ENCODE results near the gene UGT1A5.

Gene UGT1A5

GRCh38 chr2:233775414-233775813 lies 62.7 kb downstream of the UGT1A5 start:
- TF ChIP-seq CTCF (IDR thresholded peaks at IDR 0.05; ENCODE audit: low read length, missing control alignments) = no peak
- DNase-seq (ENCODE audit: low read depth) = no peak
- no peak overlapping the region for H3K4me3 ChIP-seq (replicated peaks; ENCODE audit: low read depth, low read length)

- DNase-seq (ENCODE audit: low read depth) = no peak
- H3K4me3 ChIP-seq (replicated peaks; ENCODE audit: low read depth, low read length) = no peak within 1 kb of the TSS
- no peak for TF ChIP-seq CTCF (IDR thresholded peaks at IDR 0.05; ENCODE audit: low read length, missing control alignments)
These were observed 65.3 kb downstream of the UGT1A5 start, which contains the start of gene MROH2A for GRCh38 chr2:233778030-233778429. Gene MROH2A, plus strand, starts transcription at chr2:233778330. Its CDS starts 1,029 bp downstream, at chr2:233779359.

- no peak for DNase-seq (ENCODE audit: low read depth)
- no peak overlapping the region for H3K4me3 ChIP-seq (replicated peaks; ENCODE audit: low read depth, low read length)
- TF ChIP-seq CTCF (IDR thresholded peaks at IDR 0.05; ENCODE audit: low read length, missing control alignments) = no peak
These were observed 67.0 kb downstream of the UGT1A5 start for GRCh38 chr2:233779722-233780121.

- TF ChIP-seq CTCF (IDR thresholded peaks at IDR 0.05; ENCODE audit: low read length, missing control alignments) = no peak
- DNase-seq (ENCODE audit: low read depth) = no peak
- no peak overlapping the region for H3K4me3 ChIP-seq (replicated peaks; ENCODE audit: low read depth, low read length)
These were observed 68.1 kb downstream of the UGT1A5 start for GRCh38 chr2:233780771-233781170.

GRCh38 chr2:233789554-233789953 lies 76.8 kb downstream of the UGT1A5 start:
- no peak for TF ChIP-seq CTCF (IDR thresholded peaks at IDR 0.05; ENCODE audit: low read length, missing control alignments)
- no peak overlapping the region for H3K4me3 ChIP-seq (replicated peaks; ENCODE audit: low read depth, low read length)
- no peak for DNase-seq (ENCODE audit: low read depth)

- H3K4me3 ChIP-seq (replicated peaks; ENCODE audit: low read depth, low read length) = no peak overlapping the region
- TF ChIP-seq CTCF (IDR thresholded peaks at IDR 0.05; ENCODE audit: low read length, missing control alignments) = no peak
- DNase-seq (ENCODE audit: low read depth) = no peak
These were observed 78.6 kb downstream of the UGT1A5 start for GRCh38 chr2:233791151-233791882.

- no peak for DNase-seq (ENCODE audit: low read depth)
- no peak for TF ChIP-seq CTCF (IDR thresholded peaks at IDR 0.05; ENCODE audit: low read length, missing control alignments)
- H3K4me3 ChIP-seq (replicated peaks; ENCODE audit: low read depth, low read length) = no peak overlapping the region
These were observed 79.2 kb downstream of the UGT1A5 start for GRCh38 chr2:233791883-233792329.

Data from fibroblast of pulmonary artery (primary cell).